WI38 (cell line): ENCODE results near the gene LCN1.

ENCODE experiments used
- H3K4me3 ChIP-seq: 2 replicates; pipeline ENCODE4 v1.5.1; 2011; ENCODE audit warnings: low read depth, mild to moderate bottlenecking, control low read depth, low read length
- CTCF ChIP-seq: IDR thresholded peaks from 2 replicates; pipeline ENCODE4 v1.5.1; 2012; ENCODE audit warnings: low read depth, mild to moderate bottlenecking, control low read depth, low read length

LCN1 gene

GRCh38 chr9:135489188-135489906 lies 31.9 kb upstream of the LCN1 start:
- no peak overlapping the region for H3K4me3 ChIP-seq
- no peak for TF ChIP-seq CTCF

- no peak overlapping the region for H3K4me3 ChIP-seq
- TF ChIP-seq CTCF: no peak
Measured at GRCh38 chr9:135490166-135490870, 30.9 kb upstream of the LCN1 start.

DNA sequence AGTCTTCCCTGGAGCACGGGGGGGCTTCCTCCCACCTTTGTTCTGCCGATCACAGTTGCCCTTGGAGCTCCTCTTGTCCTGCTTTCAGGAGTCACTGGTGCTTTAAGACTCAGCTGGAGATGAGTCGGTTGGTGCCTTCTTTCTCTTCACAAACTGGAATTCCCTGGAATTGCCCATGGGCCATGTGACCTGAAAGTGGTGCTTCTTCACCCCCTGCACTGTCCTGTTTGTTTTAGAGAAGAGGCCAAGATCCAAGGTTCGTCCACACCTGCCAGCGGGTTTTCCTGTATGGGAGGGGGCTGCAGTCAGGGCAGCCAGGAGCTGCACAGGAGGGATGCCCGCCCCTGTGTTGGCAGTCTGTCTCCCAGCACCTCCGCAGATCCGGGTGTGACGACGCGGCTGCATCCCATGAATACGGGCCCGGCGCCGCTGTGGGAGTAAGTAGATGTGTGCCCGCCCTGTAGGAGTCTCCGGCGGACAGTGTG lies 30.2 kb upstream of the LCN1 start:
- no peak for TF ChIP-seq CTCF
- no peak overlapping the region for H3K4me3 ChIP-seq

GRCh38 chr9:135491764-135492163 lies 29.5 kb upstream of the LCN1 start:
- no peak for TF ChIP-seq CTCF
- H3K4me3 ChIP-seq: no peak overlapping the region

GRCh38 chr9:135492886-135493669 lies 28.2 kb upstream of the LCN1 start:
- no peak for TF ChIP-seq CTCF
- no peak overlapping the region for H3K4me3 ChIP-seq

DNA sequence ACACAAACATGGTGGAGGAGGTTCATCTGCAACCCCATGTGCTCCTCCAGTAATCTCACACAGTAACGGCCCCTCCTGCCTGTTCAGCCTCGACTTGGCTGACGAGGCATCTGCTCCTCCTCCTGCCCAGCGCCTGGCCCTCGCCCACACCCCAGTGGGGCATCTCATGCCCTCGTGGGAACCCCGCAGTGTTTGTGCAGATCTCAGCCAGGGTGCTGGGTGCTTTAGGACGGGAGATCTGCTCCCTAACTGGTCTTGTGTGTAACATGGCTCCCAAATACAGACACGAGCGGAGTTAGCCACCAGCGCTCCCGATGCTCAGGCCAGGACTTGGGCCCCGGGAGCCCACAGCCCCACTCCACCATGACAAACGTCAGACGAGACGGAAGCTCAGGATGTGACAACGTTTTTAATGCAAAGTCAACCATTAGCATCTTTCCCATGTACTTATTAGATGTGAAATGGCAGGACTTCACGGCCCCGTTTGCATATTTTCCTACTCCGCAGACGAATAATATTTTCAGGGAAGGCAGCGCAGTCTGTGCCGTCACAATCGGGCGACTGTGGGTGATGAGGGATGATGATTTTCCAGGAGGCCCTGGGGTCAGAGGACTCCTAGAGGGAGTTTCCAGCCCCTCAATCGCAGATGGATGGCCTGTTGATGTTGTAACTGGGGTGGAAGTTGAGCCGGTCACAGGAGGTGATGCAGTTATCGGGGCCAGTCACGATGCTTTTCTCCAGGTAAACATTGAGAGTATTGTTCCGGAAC lies 26.3 kb upstream of the LCN1 start:
- no peak for TF ChIP-seq CTCF
- H3K4me3 ChIP-seq: no peak overlapping the region
